Measurements from ENCODE around the gene PDE3A. TPM values are rescaled to one million over a fixed set of nuclear protein-coding genes. Genes with fewer than 3 reads are reported as not detected.

Gene PDE3A
- total RNA-seq, 1 experiment from 2014 or later: 0.58 TPM

DNA sequence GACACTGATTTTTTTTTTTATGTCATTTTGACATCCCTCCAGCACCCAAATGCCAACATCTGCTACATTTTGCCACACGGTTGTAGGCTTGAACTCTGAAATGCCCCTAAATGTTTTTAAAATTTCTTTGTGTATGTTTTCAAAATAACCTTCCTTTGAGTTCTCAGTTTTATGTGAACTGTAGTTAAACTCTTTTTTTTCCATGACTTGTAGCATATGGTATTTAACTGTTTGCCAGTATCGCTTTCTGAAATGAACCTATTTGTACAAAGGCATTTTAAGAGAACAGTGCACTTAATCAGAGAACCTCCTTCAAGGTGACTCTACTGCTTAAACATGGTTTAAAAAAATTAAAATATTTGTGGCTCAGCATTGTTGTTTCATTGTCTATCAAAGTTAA is 61.5 kb downstream of the PDE3A start:
- ATAC-seq (no peak), DNase-seq (no peak)
- H3K4me3 ChIP-seq (ENCODE audit: low read length): no peak overlapping the region
- no peaks in the 10 kb centered on the region for H3F3A ChIP-seq (ENCODE audit: low read length, unreplicated experiment)
- intact Hi-C loops (cut with micrococcal nuclease): no loop called here
- ChIA-PET POLR2A (ENCODE audit: unreplicated experiment) (no interaction called here), CTCF (no interaction called here)
- no peak overlapping the region for H3K9ac ChIP-seq (ENCODE audit: low read length)
- no peaks in the 10 kb centered on the region for H3K79me2 ChIP-seq (ENCODE audit: low read length)
- no TSS peak for BruUV-seq (replicated peaks)
- no peaks in the 10 kb centered on the region for H3K9me3 ChIP-seq (ENCODE audit: low read length)
- H2AFZ ChIP-seq (ENCODE audit: low read length): no peak overlapping the region
- no peak for TF ChIP-seq EZH2 (IDR thresholded peaks at IDR 0.05; ENCODE audit: low read length, unreplicated experiment)
- no peak for TF ChIP-seq EZH2phosphoT487 (IDR thresholded peaks at IDR 0.05; ENCODE audit: borderline replicate concordance, low read length)
- TF ChIP-seq, protein P1, sequence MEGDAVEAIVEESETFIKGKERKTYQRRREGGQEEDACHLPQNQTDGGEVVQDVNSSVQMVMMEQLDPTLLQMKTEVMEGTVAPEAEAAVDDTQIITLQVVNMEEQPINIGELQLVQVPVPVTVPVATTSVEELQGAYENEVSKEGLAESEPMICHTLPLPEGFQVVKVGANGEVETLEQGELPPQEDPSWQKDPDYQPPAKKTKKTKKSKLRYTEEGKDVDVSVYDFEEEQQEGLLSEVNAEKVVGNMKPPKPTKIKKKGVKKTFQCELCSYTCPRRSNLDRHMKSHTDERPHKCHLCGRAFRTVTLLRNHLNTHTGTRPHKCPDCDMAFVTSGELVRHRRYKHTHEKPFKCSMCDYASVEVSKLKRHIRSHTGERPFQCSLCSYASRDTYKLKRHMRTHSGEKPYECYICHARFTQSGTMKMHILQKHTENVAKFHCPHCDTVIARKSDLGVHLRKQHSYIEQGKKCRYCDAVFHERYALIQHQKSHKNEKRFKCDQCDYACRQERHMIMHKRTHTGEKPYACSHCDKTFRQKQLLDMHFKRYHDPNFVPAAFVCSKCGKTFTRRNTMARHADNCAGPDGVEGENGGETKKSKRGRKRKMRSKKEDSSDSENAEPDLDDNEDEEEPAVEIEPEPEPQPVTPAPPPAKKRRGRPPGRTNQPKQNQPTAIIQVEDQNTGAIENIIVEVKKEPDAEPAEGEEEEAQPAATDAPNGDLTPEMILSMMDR (conservative IDR thresholded peaks at IDR 0.05; ENCODE audit: low read depth, low read length): no peak
- no peaks in the 10 kb centered on the region for H4K20me1 ChIP-seq (ENCODE audit: low read length)
- no peak overlapping the region for H3K4me2 ChIP-seq (ENCODE audit: low read length)
- H3K4me1 ChIP-seq (ENCODE audit: insufficient read depth, low read length): no peaks in the 10 kb centered on the region
- H3K9me2 ChIP-seq (replicated peaks; ENCODE audit: low read length): no peaks in the 10 kb centered on the region
- H3K27ac ChIP-seq (ENCODE audit: low read length): no peak overlapping the region
- no peaks in the 10 kb centered on the region for H3K36me3 ChIP-seq (ENCODE audit: low read depth, low read length)
- no peaks in the 10 kb centered on the region; the same call in 1 of the 2 replicates for H3K27me3 ChIP-seq (ENCODE audit: low read length)

DNA sequence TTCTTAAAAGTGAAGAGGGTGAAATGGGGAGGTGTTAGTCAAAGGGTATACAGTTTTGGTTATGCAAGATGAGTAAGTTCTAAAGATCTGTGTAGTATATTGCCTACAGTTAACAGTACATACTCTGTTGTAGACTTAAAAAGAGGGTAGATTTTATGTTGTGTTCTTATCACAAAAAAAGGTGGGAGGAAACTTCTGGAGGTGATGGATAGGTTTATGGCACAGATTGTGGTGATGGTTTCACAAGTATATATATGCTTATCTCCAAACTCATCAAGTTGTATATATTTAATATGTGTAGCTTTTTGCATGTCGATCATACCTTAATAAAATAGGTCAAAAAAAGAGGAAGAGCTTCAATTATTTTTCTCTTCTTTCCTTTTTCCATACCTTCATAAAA is 64.0 kb downstream of the PDE3A start:
- H3K36me3 ChIP-seq (ENCODE audit: low read depth, low read length): no peaks in the 10 kb centered on the region
- TF ChIP-seq, protein P1 (conservative IDR thresholded peaks at IDR 0.05; ENCODE audit: low read depth, low read length): no peak
- no peak for TF ChIP-seq EZH2 (IDR thresholded peaks at IDR 0.05; ENCODE audit: low read length, unreplicated experiment)
- no peak for TF ChIP-seq EZH2phosphoT487 (IDR thresholded peaks at IDR 0.05; ENCODE audit: borderline replicate concordance, low read length)
- CTCF ChIA-PET: no interaction called here
- POLR2A ChIA-PET (ENCODE audit: unreplicated experiment): no interaction called here
- DNase-seq (no peak), ATAC-seq (no peak)
- no peaks in the 10 kb centered on the region for H3K9me2 ChIP-seq (replicated peaks; ENCODE audit: low read length)
- H3K4me1 ChIP-seq (ENCODE audit: insufficient read depth, low read length): no peaks in the 10 kb centered on the region
- H3F3A ChIP-seq (ENCODE audit: low read length, unreplicated experiment): no peaks in the 10 kb centered on the region
- no peak overlapping the region for H3K4me3 ChIP-seq (ENCODE audit: low read length)
- BruUV-seq (replicated peaks): no TSS peak
- H3K9ac ChIP-seq (ENCODE audit: low read length): no peak overlapping the region
- H3K79me2 ChIP-seq (ENCODE audit: low read length): no peaks in the 10 kb centered on the region
- intact Hi-C loops (cut with micrococcal nuclease): no loop called here
- no peaks in the 10 kb centered on the region; the same call in 1 of the 2 replicates for H3K27me3 ChIP-seq (ENCODE audit: low read length)
- H3K4me2 ChIP-seq (ENCODE audit: low read length): no peak overlapping the region
- H3K9me3 ChIP-seq (ENCODE audit: low read length): no peaks in the 10 kb centered on the region
- H2AFZ ChIP-seq (ENCODE audit: low read length): no peak overlapping the region
- H4K20me1 ChIP-seq (ENCODE audit: low read length): no peaks in the 10 kb centered on the region
- H3K27ac ChIP-seq (ENCODE audit: low read length): no peak overlapping the region

DNA sequence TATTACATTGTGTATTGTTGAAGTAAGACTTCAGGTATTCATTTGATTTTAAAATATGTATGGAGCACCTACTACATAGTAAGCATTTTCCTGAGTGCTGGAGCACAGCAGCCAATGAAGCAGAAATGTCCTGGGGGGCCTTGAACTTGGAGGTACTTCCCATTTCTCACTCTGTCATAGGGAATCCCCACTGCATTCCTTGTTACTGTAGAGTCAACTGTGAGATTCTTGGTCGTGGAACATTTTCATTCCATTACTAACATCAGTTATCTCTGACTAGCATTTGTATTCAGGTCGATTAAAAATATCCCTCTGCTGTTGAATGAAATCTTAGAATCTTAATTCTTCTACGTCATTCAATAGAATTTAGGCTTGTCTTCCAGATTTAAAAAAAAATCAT is 66.7 kb downstream of the PDE3A start:
- Histone ChIP-seq H3K79me2 (ENCODE audit: low read length) (no peaks in the 10 kb centered on the region), H3K4me1 (ENCODE audit: insufficient read depth, low read length) (no peaks in the 10 kb centered on the region), H3K9me2 (replicated peaks; ENCODE audit: low read length) (no peaks in the 10 kb centered on the region), H3K4me3 (ENCODE audit: low read length) (no peak overlapping the region), H3K9me3 (ENCODE audit: low read length) (no peaks in the 10 kb centered on the region), H3F3A (ENCODE audit: low read length, unreplicated experiment) (no peaks in the 10 kb centered on the region), H3K27me3 (ENCODE audit: low read length) (no peaks in the 10 kb centered on the region), H3K4me2 (ENCODE audit: low read length) (no peak overlapping the region), H2AFZ (ENCODE audit: low read length) (no peak overlapping the region), H3K27ac (ENCODE audit: low read length) (no peak overlapping the region), H3K36me3 (ENCODE audit: low read depth, low read length) (no peaks in the 10 kb centered on the region), H3K9ac (ENCODE audit: low read length) (no peak overlapping the region), H4K20me1 (ENCODE audit: low read length) (no peaks in the 10 kb centered on the region)
- no TSS peak for BruUV-seq (replicated peaks)
- POLR2A ChIA-PET (ENCODE audit: unreplicated experiment): no interaction called here
- TF ChIP-seq EZH2phosphoT487 (IDR thresholded peaks at IDR 0.05; ENCODE audit: borderline replicate concordance, low read length) (no peak), EZH2 (IDR thresholded peaks at IDR 0.05; ENCODE audit: low read length, unreplicated experiment) (no peak)
- TF ChIP-seq, protein P1 (conservative IDR thresholded peaks at IDR 0.05; ENCODE audit: low read depth, low read length): no peak
- DNase-seq: no peak
- intact Hi-C loops (cut with micrococcal nuclease): no loop called here
- CTCF ChIA-PET: no interaction called here
- no peak for ATAC-seq

Data from PC-3 (cell line).